ENCODE results near the gene TMEM147.

TMEM147 gene

DNA sequence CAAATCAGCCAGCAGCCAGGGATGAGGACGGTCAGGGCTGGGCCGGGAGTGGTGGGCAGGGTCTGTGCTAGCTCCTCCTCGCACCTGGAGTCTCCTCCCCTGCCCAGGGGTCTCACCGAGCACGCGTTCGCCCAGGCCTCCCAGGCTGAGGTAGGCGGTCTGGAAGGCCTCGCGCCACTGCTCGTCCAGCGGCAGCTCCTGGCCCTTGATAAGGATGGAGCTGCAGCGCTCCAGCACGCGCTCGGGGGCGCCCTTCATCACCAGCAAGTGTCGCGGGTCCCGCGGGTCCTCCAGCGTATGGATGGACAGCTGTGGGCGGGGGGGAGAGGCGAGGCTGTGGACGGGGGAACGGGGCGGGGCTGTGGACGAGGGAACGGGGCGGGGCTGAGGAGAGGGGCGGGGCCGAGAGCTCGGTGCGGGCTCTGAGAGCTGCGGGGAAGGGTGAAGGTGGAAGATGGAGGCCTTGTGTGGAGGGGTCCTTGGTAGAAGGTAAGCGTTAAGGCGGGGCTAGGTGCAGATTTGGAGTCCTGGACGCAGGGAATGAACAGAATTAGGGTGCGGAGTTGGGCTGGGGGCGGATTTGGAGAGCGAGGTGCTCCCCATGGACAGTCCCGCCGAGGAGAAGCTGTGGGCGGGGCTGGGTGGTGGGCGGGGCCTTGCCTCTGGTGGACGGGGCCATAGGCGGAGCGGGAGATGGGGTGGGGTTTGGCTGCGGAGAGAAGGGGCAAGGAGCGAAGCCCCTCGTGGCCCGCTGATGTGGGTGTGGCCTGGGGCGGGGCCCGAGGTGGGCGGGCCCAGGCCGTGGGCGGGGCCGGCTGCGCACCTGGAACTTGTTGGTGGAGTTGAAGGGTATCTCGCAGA is 12.3 kb downstream of the TMEM147 start (continued):
- TF ChIP-seq ZNF843 (tag by site-specific recombination; IDR thresholded peaks at IDR 0.05) (peak; percentile 17), ZNF121 (tag by site-specific recombination; IDR thresholded peaks at IDR 0.05) (no peak), ZNF311 (tag by site-specific recombination; IDR thresholded peaks at IDR 0.05; ENCODE audit: borderline replicate concordance) (no peak), PRDM1 (tag by site-specific recombination; IDR thresholded peaks at IDR 0.05) (no peak), SALL2 (tag by site-specific recombination; IDR thresholded peaks at IDR 0.05; ENCODE audit: borderline replicate concordance) (no peak), TRIM28 (IDR thresholded peaks at IDR 0.05; ENCODE audit: borderline replicate concordance, low read length) (no peak), ZNF837 (tag by site-specific recombination; IDR thresholded peaks at IDR 0.05) (no peak), ZNF610 (tag by site-specific recombination; IDR thresholded peaks at IDR 0.05; ENCODE audit: borderline replicate concordance) (no peak), ZNF621 (tag by site-specific recombination; IDR thresholded peaks at IDR 0.05) (no peak), ZNF157 (tag by site-specific recombination; IDR thresholded peaks at IDR 0.05) (no peak), ZNF701 (tag by site-specific recombination; IDR thresholded peaks at IDR 0.05) (no peak), ZNF366 (tag by site-specific recombination; conservative IDR thresholded peaks at IDR 0.05) (peak; percentile 39; the same call in 1 of the 2 replicates), ZNF830 (tag by site-specific recombination; IDR thresholded peaks at IDR 0.05; ENCODE audit: low read depth) (no peak), ZNF423 (tag by site-specific recombination; IDR thresholded peaks at IDR 0.05) (no peak), ZNF747 (tag by site-specific recombination; IDR thresholded peaks at IDR 0.05) (no peak), HOXC10 (CRISPR knock-in tag; IDR thresholded peaks at IDR 0.05) (no peak), ZNF785 (tag by site-specific recombination; IDR thresholded peaks at IDR 0.05) (no peak), ZFP41 (tag by site-specific recombination; IDR thresholded peaks at IDR 0.05; ENCODE audit: borderline replicate concordance) (no peak), ZNF677 (tag by site-specific recombination; IDR thresholded peaks at IDR 0.05) (no peak), ZXDB (tag by site-specific recombination; IDR thresholded peaks at IDR 0.05) (peak; percentile 67; the same call in 1 of the 2 replicates), HOXD13 (CRISPR knock-in tag; IDR thresholded peaks at IDR 0.05; ENCODE audit: borderline replicate concordance) (no peak), ZNF76 (tag by site-specific recombination; IDR thresholded peaks at IDR 0.05; ENCODE audit: borderline replicate concordance, low read depth) (peak; percentile 10; the same call in 1 of the 2 replicates)
- TF ChIP-seq, protein P1, sequence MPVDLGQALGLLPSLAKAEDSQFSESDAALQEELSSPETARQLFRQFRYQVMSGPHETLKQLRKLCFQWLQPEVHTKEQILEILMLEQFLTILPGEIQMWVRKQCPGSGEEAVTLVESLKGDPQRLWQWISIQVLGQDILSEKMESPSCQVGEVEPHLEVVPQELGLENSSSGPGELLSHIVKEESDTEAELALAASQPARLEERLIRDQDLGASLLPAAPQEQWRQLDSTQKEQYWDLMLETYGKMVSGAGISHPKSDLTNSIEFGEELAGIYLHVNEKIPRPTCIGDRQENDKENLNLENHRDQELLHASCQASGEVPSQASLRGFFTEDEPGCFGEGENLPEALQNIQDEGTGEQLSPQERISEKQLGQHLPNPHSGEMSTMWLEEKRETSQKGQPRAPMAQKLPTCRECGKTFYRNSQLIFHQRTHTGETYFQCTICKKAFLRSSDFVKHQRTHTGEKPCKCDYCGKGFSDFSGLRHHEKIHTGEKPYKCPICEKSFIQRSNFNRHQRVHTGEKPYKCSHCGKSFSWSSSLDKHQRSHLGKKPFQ (tag by site-specific recombination; IDR thresholded peaks at IDR 0.05), result no peak
- TF ChIP-seq, protein P2, sequence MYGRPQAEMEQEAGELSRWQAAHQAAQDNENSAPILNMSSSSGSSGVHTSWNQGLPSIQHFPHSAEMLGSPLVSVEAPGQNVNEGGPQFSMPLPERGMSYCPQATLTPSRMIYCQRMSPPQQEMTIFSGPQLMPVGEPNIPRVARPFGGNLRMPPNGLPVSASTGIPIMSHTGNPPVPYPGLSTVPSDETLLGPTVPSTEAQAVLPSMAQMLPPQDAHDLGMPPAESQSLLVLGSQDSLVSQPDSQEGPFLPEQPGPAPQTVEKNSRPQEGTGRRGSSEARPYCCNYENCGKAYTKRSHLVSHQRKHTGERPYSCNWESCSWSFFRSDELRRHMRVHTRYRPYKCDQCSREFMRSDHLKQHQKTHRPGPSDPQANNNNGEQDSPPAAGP (tag by site-specific recombination; IDR thresholded peaks at IDR 0.05), result peak; percentile 32; the same call in 1 of the 2 replicates
- TF ChIP-seq, protein P3, sequence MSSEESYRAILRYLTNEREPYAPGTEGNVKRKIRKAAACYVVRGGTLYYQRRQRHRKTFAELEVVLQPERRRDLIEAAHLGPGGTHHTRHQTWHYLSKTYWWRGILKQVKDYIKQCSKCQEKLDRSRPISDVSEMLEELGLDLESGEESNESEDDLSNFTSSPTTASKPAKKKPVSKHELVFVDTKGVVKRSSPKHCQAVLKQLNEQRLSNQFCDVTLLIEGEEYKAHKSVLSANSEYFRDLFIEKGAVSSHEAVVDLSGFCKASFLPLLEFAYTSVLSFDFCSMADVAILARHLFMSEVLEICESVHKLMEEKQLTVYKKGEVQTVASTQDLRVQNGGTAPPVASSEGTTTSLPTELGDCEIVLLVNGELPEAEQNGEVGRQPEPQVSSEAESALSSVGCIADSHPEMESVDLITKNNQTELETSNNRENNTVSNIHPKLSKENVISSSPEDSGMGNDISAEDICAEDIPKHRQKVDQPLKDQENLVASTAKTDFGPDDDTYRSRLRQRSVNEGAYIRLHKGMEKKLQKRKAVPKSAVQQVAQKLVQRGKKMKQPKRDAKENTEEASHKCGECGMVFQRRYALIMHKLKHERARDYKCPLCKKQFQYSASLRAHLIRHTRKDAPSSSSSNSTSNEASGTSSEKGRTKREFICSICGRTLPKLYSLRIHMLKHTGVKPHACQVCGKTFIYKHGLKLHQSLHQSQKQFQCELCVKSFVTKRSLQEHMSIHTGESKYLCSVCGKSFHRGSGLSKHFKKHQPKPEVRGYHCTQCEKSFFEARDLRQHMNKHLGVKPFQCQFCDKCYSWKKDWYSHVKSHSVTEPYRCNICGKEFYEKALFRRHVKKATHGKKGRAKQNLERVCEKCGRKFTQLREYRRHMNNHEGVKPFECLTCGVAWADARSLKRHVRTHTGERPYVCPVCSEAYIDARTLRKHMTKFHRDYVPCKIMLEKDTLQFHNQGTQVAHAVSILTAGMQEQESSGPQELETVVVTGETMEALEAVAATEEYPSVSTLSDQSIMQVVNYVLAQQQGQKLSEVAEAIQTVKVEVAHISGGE (tag by site-specific recombination; conservative IDR thresholded peaks at IDR 0.05; ENCODE audit: low read depth), result peak; percentile 65
- TF ChIP-seq, protein P4, sequence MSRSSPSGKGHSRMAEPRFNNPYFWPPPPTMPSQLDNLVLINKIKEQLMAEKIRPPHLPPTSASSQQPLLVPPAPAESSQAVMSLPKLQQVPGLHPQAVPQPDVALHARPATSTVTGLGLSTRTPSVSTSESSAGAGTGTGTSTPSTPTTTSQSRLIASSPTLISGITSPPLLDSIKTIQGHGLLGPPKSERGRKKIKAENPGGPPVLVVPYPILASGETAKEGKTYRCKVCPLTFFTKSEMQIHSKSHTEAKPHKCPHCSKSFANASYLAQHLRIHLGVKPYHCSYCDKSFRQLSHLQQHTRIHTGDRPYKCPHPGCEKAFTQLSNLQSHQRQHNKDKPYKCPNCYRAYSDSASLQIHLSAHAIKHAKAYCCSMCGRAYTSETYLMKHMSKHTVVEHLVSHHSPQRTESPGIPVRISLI (tag by site-specific recombination; IDR thresholded peaks at IDR 0.05), result no peak
- TF ChIP-seq, protein P5, sequence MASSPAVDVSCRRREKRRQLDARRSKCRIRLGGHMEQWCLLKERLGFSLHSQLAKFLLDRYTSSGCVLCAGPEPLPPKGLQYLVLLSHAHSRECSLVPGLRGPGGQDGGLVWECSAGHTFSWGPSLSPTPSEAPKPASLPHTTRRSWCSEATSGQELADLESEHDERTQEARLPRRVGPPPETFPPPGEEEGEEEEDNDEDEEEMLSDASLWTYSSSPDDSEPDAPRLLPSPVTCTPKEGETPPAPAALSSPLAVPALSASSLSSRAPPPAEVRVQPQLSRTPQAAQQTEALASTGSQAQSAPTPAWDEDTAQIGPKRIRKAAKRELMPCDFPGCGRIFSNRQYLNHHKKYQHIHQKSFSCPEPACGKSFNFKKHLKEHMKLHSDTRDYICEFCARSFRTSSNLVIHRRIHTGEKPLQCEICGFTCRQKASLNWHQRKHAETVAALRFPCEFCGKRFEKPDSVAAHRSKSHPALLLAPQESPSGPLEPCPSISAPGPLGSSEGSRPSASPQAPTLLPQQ (tag by site-specific recombination; IDR thresholded peaks at IDR 0.05), result peak; percentile 53; the same call in 1 of the 2 replicates
- TF ChIP-seq, protein P6, sequence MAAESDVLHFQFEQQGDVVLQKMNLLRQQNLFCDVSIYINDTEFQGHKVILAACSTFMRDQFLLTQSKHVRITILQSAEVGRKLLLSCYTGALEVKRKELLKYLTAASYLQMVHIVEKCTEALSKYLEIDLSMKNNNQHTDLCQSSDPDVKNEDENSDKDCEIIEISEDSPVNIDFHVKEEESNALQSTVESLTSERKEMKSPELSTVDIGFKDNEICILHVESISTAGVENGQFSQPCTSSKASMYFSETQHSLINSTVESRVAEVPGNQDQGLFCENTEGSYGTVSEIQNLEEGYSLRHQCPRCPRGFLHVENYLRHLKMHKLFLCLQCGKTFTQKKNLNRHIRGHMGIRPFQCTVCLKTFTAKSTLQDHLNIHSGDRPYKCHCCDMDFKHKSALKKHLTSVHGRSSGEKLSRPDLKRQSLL (tag by site-specific recombination; IDR thresholded peaks at IDR 0.05), result no peak
- TF ChIP-seq, protein P7, sequence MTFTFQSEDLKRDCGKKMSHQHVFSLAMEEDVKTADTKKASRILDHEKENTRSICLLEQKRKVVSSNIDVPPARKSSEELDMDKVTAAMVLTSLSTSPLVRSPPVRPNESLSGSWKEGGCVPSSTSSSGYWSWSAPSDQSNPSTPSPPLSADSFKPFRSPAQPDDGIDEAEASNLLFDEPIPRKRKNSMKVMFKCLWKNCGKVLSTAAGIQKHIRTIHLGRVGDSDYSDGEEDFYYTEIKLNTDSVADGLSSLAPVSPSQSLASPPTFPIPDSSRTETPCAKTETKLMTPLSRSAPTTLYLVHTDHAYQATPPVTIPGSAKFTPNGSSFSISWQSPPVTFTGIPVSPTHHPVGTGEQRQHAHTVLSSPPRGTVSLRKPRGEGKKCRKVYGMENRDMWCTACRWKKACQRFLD (tag by site-specific recombination; IDR thresholded peaks at IDR 0.05), result no peak

Data from HEK293 (cell line).